OCI-LY7 (cell line): ENCODE measurements around the gene MYO18A.

ENCODE experiments used
- CTCF ChIP-seq: fragments of 200-600 bp; sonication (generic); conservative IDR thresholded peaks from 2 replicates; pipeline ENCODE4 v1.5.1; 2014; ENCODE audit warnings: mild to moderate bottlenecking, antibody characterized with exemption, low read length, moderate library complexity, mixed read lengths
- EZH2phosphoT487 ChIP-seq: fragments of 200-600 bp; sonication (generic); IDR thresholded peaks from 2 replicates; pipeline ENCODE4 v1.6.1; 2018; ENCODE audit warnings: low read depth, borderline replicate concordance, mild to moderate bottlenecking, mixed run types, antibody characterized with exemption, low read length, moderate library complexity, mixed read lengths

- TF ChIP-seq CTCF (no peak), EZH2phosphoT487 (no peak)
Measured at GRCh38 chr17:29110372-29110757, 69.8 kb downstream of the MYO18A start.
